Aorta (tissue), 5 donors: Measurements from ENCODE around the gene RALGDS. TPM values are rescaled to one million over a fixed set of nuclear protein-coding genes. Genes with fewer than 3 reads are reported as not detected.

Experiments used
- ATAC-seq: fragments of 200-7000 bp; cut with Tn5 transposase; one replicate; pipeline ENCODE4 v1.9.1; 2022; ENCODE audit warnings: moderate library complexity; ENCODE audit not compliant: low FRiP score
- DNase-seq, 2 donors: peaks; one replicate each; pipeline ENCODE4 v3.0.0-alpha.2; 2020
- H3K27ac ChIP-seq, 2 donors: one replicate each; pipeline ENCODE4 v1.5.1; 2013; ENCODE audit warnings: low read length in 2 of 2, mild to moderate bottlenecking in 2 of 2, moderate library complexity in 2 of 2, control low read depth in 1 of 2, inconsistent platforms in 1 of 2, low read depth in 1 of 2
- H3K27me3 ChIP-seq, 2 donors: one replicate each; pipeline ENCODE4 v1.6.1; 2013; ENCODE audit warnings: control low read depth in 1 of 2, low read length in 1 of 2, mild to moderate bottlenecking in 1 of 2, moderate library complexity in 1 of 2; ENCODE audit not compliant: insufficient read depth in 2 of 2, control insufficient read depth in 1 of 2
- H3K36me3 ChIP-seq, 2 donors: one replicate each; pipeline ENCODE4 v1.6.1; 2013; ENCODE audit warnings: control low read depth in 1 of 2, low read length in 1 of 2, mild to moderate bottlenecking in 1 of 2; ENCODE audit not compliant: insufficient read depth in 2 of 2, control insufficient read depth in 1 of 2
- H3K4me1 ChIP-seq, 2 donors: one replicate each; pipeline ENCODE4 v1.6.1; 2013; ENCODE audit warnings: low read length in 2 of 2, control low read depth in 1 of 2, mild to moderate bottlenecking in 1 of 2, moderate library complexity in 1 of 2; ENCODE audit not compliant: insufficient read depth in 2 of 2, control insufficient read depth in 1 of 2
- H3K4me3 ChIP-seq, 2 donors: one replicate each; pipeline ENCODE4 v1.5.1; 2013; ENCODE audit warnings: low read length in 2 of 2, control low read depth in 1 of 2, mild to moderate bottlenecking in 1 of 2
- H3K9me3 ChIP-seq: one replicate; pipeline ENCODE4 v1.6.1; 2013; ENCODE audit warnings: mild to moderate bottlenecking, low read length; ENCODE audit not compliant: control insufficient read depth
- WGBS, 2 donors: extraction: QIAGEN DNeasy Blood & Tissue Kit; methylation state at CpG; one replicate each; pipeline ENCODE4 v1.1.7; 2013; 5-methylcytosine and 5-hydroxymethylcytosine counted together
- intact Hi-C, 2 donors: fragments of 100-400 bp; cut with DNase I; formaldehyde crosslinking; loops; one replicate each; pipeline versions ENCODE4 v1.14.2 to v1.15.0; 2022
- microRNA-seq, 2 donors: library from miRNA; unstranded; fragments of <30 nt; microRNA quantifications; one replicate each; pipeline ENCODE4 v1.2.0, GENCODE V29; 2020
- polyA plus RNA-seq, 2 donors: library from polyadenylated mRNA; stranded (reverse); fragments of 200-250 nt; gene quantifications; one replicate each; pipeline ENCODE4 v1.2.3, GENCODE V29; 2013
- total RNA-seq, 2 donors: library from RNA; stranded (reverse); fragmentation: NEBNext Ultra II Directional; extraction: Animal tissue kit (Norgen Biotek cat#: 25700); gene quantifications; one replicate each; pipeline ENCODE4 v1.2.1, GENCODE V29; 2021
- donor health status: healthy with polysubstance abuse.
- donor health status: Bipolar disorder and iron deficiency.
- donor health status: DM: no; HTN: no; CAD: no.
- donor health status: DM: no; HTN: no; CAD: no.
- donor health status: DM: yes; HTN: yes; CAD: no.

RALGDS gene
- total and polyA plus RNA-seq, 4 donors, result 19.4 to 61.2 (median 26.4) TPM

- H3K4me3 ChIP-seq, result no peak overlapping the region
- ATAC-seq, result no peak
- no peaks in the 10 kb centered on the region for H3K4me1 ChIP-seq
- H3K27ac ChIP-seq, result no peak overlapping the region
- H3K9me3 ChIP-seq, result no peaks in the 10 kb centered on the region
- peaks cover 0 to 7% of the 10 kb centered on the region in 2 donors for H3K36me3 ChIP-seq
- no peak for DNase-seq
- H3K27me3 ChIP-seq, result no peaks in the 10 kb centered on the region
- intact Hi-C loops, result no loop called here
- 69 to 74% methylated on average over 5 of the region's 5 CpGs for WGBS, 2 donors
Observed at GRCh38 chr9:133048595-133048994, 72.4 kb downstream of the RALGDS start.

Small RNA genes within 50 kb of the gene (microRNA-seq; reads per million reads assigned to microRNA genes)
- gene MIR6877, result 0 to 0.60 reads per million in 2 donors

Other genes with a start within 250 kb of the RALGDS start
- under 1 TPM; 0.71 to 0.72 TPM for gene AK8, start 243.0 kb downstream of the RALGDS start, total RNA-seq
- under 1 TPM in 1 of 2 donors, not detected in 1; 0.38 TPM for gene AK8, start 243.0 kb downstream of the RALGDS start, polyA plus RNA-seq
- gene SPACA9, start 242.3 kb downstream of the RALGDS start, total RNA-seq, result 1 to 10 TPM; 2.3 to 5.5 TPM
- 1 to 10 TPM; 4.6 to 7.9 TPM for gene SPACA9, start 242.3 kb downstream of the RALGDS start, polyA plus RNA-seq
- gene TSC1, start 176.6 kb downstream of the RALGDS start, total RNA-seq, result 10 to 100 TPM; 37.4 to 61.3 TPM
- gene TSC1, start 176.6 kb downstream of the RALGDS start, polyA plus RNA-seq, result 10 to 100 TPM in 1 of 2 donors, 1 to 10 TPM in 1; 8.9 to 22.9 TPM
- not detected for gene GFI1B, start 142.5 kb downstream of the RALGDS start, total RNA-seq
- not detected for gene GFI1B, start 142.5 kb downstream of the RALGDS start, polyA plus RNA-seq
- gene GTF3C5, start 90.2 kb downstream of the RALGDS start, total RNA-seq, result 10 to 100 TPM; 35.6 to 42.9 TPM
- gene GTF3C5, start 90.2 kb downstream of the RALGDS start, polyA plus RNA-seq, result 10 to 100 TPM; 17.8 to 91.6 TPM
- 1 to 10 TPM; 3.6 to 4.5 TPM for gene CEL, start 59.3 kb downstream of the RALGDS start, total RNA-seq
- 1 to 10 TPM; 1.5 to 3.9 TPM for gene CEL, start 59.3 kb downstream of the RALGDS start, polyA plus RNA-seq
- gene GBGT1, start 42.7 kb upstream of the RALGDS start, total RNA-seq, result 10 to 100 TPM; 12.9 to 28.9 TPM
- gene GBGT1, start 42.7 kb upstream of the RALGDS start, polyA plus RNA-seq, result 1 to 10 TPM; 2.8 to 5.5 TPM
- not detected for gene OBP2B, start 88.0 kb upstream of the RALGDS start, total RNA-seq
- not detected for gene OBP2B, start 88.0 kb upstream of the RALGDS start, polyA plus RNA-seq
- 1 to 10 TPM; 1.4 to 3.3 TPM for gene ABO, start 154.0 kb upstream of the RALGDS start, total RNA-seq
- gene ABO, start 154.0 kb upstream of the RALGDS start, polyA plus RNA-seq, result 1 to 10 TPM in 1 of 2 donors, under 1 TPM in 1; 0.43 to 1.8 TPM
- 10 to 100 TPM; 13.3 to 16.3 TPM for gene SURF6, start 214.9 kb upstream of the RALGDS start, total RNA-seq
- gene SURF6, start 214.9 kb upstream of the RALGDS start, polyA plus RNA-seq, result 10 to 100 TPM; 15.7 to 23.6 TPM
- gene MED22, start 226.9 kb upstream of the RALGDS start, total RNA-seq, result 10 to 100 TPM; 18.6 to 37.0 TPM
- gene MED22, start 226.9 kb upstream of the RALGDS start, polyA plus RNA-seq, result 10 to 100 TPM; 10.8 to 30.3 TPM
- gene RPL7A, start 227.0 kb upstream of the RALGDS start, total RNA-seq, result 1,000 to 10,000 TPM; 1,304 to 1,328 TPM
- gene RPL7A, start 227.0 kb upstream of the RALGDS start, polyA plus RNA-seq, result 1,000 to 10,000 TPM; 2,763 to 3,584 TPM
- gene SURF1, start 235.2 kb upstream of the RALGDS start, total RNA-seq, result 10 to 100 TPM; 29.2 to 41.2 TPM
- gene SURF1, start 235.2 kb upstream of the RALGDS start, polyA plus RNA-seq, result 10 to 100 TPM; 79.5 to 85.4 TPM
- 1 to 10 TPM; 9.2 to 9.9 TPM for gene SURF2, start 235.3 kb upstream of the RALGDS start, total RNA-seq
- 10 to 100 TPM; 26.6 to 29.2 TPM for gene SURF2, start 235.3 kb upstream of the RALGDS start, polyA plus RNA-seq